ENCODE results near the gene MAEA. TPM values are rescaled to one million over a fixed set of nuclear protein-coding genes. Genes with fewer than 3 reads are reported as not detected.

MAEA gene
- total RNA-seq, 1 donor from 2014 or later = 38.2 TPM

GRCh38 chr4:1367936-1368289, 78.2 kb downstream of the MAEA start:
- peaks cover 13% of the 10 kb centered on the region for H3K4me1 ChIP-seq
- H3K27me3 Mint-ChIP-seq (ENCODE audit: insufficient read depth, low read depth) = peaks cover 9% of the 10 kb centered on the region
- H3K27ac ChIP-seq = no peak overlapping the region
- H3K4me1 Mint-ChIP-seq = peaks cover 11% of the 10 kb centered on the region
- no peak overlapping the region for H2AFZ ChIP-seq (replicated peaks)
- H3K4me3 Mint-ChIP-seq = no peak overlapping the region
- no peaks in the 10 kb centered on the region for H3K27me3 ChIP-seq
- peaks cover 16% of the 10 kb centered on the region for H3K36me3 Mint-ChIP-seq
- no peak overlapping the region for H3K4me2 ChIP-seq
- no peaks in the 10 kb centered on the region for H3K36me3 ChIP-seq
- H3K9me3 Mint-ChIP-seq = no peaks in the 10 kb centered on the region
- H3F3A ChIP-seq (ENCODE audit: low read depth) = no peaks in the 10 kb centered on the region
- no peak for DNase-seq (ENCODE audit: low spot score)
- H3K79me2 ChIP-seq (ENCODE audit: low read depth) = no peaks in the 10 kb centered on the region
- no peak overlapping the region for H3K4me3 ChIP-seq
- TF ChIP-seq EZH2 (IDR thresholded peaks at IDR 0.05) = no peak
- no peak for TF ChIP-seq EZH2phosphoT487 (IDR thresholded peaks at IDR 0.05)
- TF ChIP-seq CTCF (IDR thresholded peaks at IDR 0.05) = no peak
- no peak overlapping the region for H3K27ac Mint-ChIP-seq
- H4K20me1 ChIP-seq (ENCODE audit: low read depth) = peaks cover 2% of the 10 kb centered on the region
- H3K9ac ChIP-seq = no peak overlapping the region
- no peaks in the 10 kb centered on the region for H3K9me3 ChIP-seq (ENCODE audit: low read depth)

GRCh38 chr4:1368421-1369090, 78.9 kb downstream of the MAEA start:
- Mint-ChIP-seq H3K9me3 (no peaks in the 10 kb centered on the region), H3K27ac (no peak overlapping the region), H3K27me3 (ENCODE audit: insufficient read depth, low read depth) (peaks cover 7% of the 10 kb centered on the region), H3K4me1 (peaks cover 11% of the 10 kb centered on the region), H3K4me3 (no peak overlapping the region), H3K36me3 (peaks cover 21% of the 10 kb centered on the region)
- peak; percentile 39 for DNase-seq (ENCODE audit: low spot score)
- peaks cover 13% of the 10 kb centered on the region for H3K4me1 ChIP-seq
- no peaks in the 10 kb centered on the region for H3F3A ChIP-seq (ENCODE audit: low read depth)
- H3K27me3 ChIP-seq = no peaks in the 10 kb centered on the region
- no peaks in the 10 kb centered on the region for H3K36me3 ChIP-seq
- TF ChIP-seq EZH2phosphoT487 (IDR thresholded peaks at IDR 0.05) = no peak
- no peak for TF ChIP-seq EZH2 (IDR thresholded peaks at IDR 0.05)
- peak; percentile 24 for TF ChIP-seq CTCF (IDR thresholded peaks at IDR 0.05)
- no peaks in the 10 kb centered on the region for H3K79me2 ChIP-seq (ENCODE audit: low read depth)
- no peak overlapping the region for H3K4me3 ChIP-seq
- peaks cover under 1% of the 10 kb centered on the region for H4K20me1 ChIP-seq (ENCODE audit: low read depth)
- H2AFZ ChIP-seq (replicated peaks) = no peak overlapping the region
- H3K9me3 ChIP-seq (ENCODE audit: low read depth) = no peaks in the 10 kb centered on the region
- H3K27ac ChIP-seq = no peak overlapping the region
- H3K9ac ChIP-seq = no peak overlapping the region
- no peak overlapping the region for H3K4me2 ChIP-seq

GRCh38 chr4:1369091-1369450, 79.4 kb downstream of the MAEA start:
- no peak overlapping the region for H3K4me3 Mint-ChIP-seq

More at GRCh38 chr4:1369091-1369450, 79.4 kb downstream of the MAEA start:
- no peak for DNase-seq (ENCODE audit: low spot score)
- no peaks in the 10 kb centered on the region for H3K36me3 ChIP-seq
- H3K4me1 ChIP-seq = peaks cover 13% of the 10 kb centered on the region
- H3K9ac ChIP-seq = no peak overlapping the region
- no peak overlapping the region for H2AFZ ChIP-seq (replicated peaks)
- Mint-ChIP-seq H3K27me3 (ENCODE audit: insufficient read depth, low read depth) (peaks cover 7% of the 10 kb centered on the region), H3K27ac (peak overlapping the region; percentile 27), H3K36me3 (peaks cover 26% of the 10 kb centered on the region), H3K4me1 (peaks cover 11% of the 10 kb centered on the region), H3K9me3 (no peaks in the 10 kb centered on the region)
- H3K4me3 ChIP-seq = no peak overlapping the region
- H3K27ac ChIP-seq = peak overlapping the region; percentile 10
- TF ChIP-seq EZH2phosphoT487 (IDR thresholded peaks at IDR 0.05) (no peak), EZH2 (IDR thresholded peaks at IDR 0.05) (no peak), CTCF (IDR thresholded peaks at IDR 0.05) (no peak)
- H4K20me1 ChIP-seq (ENCODE audit: low read depth) = no peaks in the 10 kb centered on the region
- H3F3A ChIP-seq (ENCODE audit: low read depth) = no peaks in the 10 kb centered on the region
- no peaks in the 10 kb centered on the region for H3K27me3 ChIP-seq
- no peaks in the 10 kb centered on the region for H3K79me2 ChIP-seq (ENCODE audit: low read depth)
- H3K4me2 ChIP-seq = no peak overlapping the region
- H3K9me3 ChIP-seq (ENCODE audit: low read depth) = no peaks in the 10 kb centered on the region
